HL-60/S4 treated with phorbol 12-myristate 13-acetate at 8.2 ng/mL for 4 days and 3 days (cell line): ENCODE results near the gene NPTXR.

Experiments
- in situ Hi-C: fragments of 300-500 bp; cut with MboI; formaldehyde crosslinking; loops from 2 replicates; pipeline ENCODE4 v1.15.0; 2022; ENCODE audit warnings: low sequenced_read_pairs

NPTXR gene

DNA sequence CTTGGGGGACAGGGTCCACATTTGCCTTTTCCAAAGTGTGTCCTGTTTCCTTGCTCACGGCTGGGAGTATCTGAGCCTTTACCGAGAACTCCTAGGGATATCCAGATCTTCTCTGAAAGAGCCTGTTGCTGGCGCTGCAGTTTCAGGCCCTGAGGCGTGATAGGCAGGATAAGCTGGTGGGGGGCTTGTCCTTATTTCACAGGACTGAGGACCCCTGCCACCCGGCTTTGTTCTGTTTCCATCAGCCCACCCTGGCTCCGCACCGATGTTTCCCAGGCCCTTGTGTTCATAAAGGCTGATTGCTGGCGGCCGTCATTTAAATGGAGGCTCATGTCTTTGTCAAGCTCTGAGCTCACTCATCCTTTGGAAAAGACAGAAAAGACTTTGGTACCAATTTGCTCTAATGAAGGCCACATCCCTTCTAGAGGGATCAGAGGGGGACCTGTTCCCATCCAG is 9.4 kb upstream of the NPTXR start:
- in situ Hi-C loops = no loop called here

DNA sequence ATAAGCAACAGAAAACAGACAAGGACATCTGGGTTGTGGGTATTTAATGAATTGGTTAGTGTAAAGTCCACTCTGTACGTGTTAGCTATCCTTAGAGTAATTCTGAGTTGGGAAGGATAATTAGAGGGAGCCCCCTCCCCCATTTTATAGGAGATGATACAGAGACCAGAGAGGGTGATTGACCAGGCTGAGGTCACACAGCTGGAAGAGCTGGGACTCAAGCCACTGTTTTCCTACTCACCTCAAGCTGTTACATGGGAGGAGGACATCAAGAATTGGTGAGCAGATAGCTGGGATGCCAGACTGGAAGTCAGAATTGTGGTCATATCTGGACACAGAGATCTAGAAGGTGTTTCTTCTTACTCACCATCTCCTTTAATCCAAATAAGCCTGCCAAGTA is 8.7 kb upstream of the NPTXR start:
- in situ Hi-C loops = no loop called here

DNA sequence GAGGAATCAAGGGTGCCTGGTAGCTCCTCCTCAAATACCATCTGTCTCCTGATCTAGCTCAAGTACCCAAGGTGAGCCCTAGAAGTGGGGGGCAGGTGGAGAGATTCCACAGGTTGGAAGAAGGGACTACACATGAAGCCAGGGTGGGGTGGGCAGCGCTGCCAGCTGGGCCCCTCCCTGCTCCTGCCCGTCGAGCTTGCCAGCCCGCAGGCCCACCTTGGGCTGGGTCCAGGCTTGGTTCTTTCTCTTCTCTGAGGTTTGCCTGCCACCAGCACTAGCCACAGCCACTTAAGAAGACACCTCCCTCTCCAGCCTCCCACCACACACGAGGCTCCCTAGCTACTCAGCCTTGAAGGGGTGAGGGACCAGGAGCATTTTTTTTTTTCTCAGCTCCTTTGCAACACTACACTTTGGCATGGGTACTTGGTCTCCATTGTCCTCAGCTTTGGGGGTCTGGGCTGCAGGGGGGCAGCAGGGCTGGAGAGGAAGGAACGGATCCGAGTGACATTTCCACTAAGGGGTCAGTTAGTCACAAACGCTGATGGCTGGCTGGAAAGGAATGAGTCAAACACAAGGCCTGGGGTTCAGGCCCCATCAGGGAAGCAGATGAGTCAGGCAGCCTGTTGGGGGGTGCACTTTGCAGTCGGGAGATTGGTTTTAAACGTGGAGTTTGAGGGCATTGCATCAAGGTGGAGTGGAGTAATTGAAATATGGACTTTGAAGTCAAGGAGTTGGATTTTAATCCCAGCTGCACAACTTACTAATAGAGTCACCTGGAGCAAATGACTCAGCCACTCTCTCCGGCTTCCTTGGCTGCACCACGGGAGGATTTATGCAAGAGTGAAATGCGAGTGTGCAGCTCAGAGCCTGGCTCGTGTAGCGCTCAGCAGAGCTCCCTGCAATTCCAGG is 7.4 kb upstream of the NPTXR start:
- in situ Hi-C loops = no loop called here

GRCh38 chr22:38850399-38850798 is 6.6 kb upstream of the NPTXR start:
- in situ Hi-C loops = no loop called here

GRCh38 chr22:38849811-38850210 is 6.0 kb upstream of the NPTXR start:
- in situ Hi-C loops = no loop called here

- in situ Hi-C loops = no loop called here
Observed at GRCh38 chr22:38846412-38846811, 2.6 kb upstream of the NPTXR start.

DNA sequence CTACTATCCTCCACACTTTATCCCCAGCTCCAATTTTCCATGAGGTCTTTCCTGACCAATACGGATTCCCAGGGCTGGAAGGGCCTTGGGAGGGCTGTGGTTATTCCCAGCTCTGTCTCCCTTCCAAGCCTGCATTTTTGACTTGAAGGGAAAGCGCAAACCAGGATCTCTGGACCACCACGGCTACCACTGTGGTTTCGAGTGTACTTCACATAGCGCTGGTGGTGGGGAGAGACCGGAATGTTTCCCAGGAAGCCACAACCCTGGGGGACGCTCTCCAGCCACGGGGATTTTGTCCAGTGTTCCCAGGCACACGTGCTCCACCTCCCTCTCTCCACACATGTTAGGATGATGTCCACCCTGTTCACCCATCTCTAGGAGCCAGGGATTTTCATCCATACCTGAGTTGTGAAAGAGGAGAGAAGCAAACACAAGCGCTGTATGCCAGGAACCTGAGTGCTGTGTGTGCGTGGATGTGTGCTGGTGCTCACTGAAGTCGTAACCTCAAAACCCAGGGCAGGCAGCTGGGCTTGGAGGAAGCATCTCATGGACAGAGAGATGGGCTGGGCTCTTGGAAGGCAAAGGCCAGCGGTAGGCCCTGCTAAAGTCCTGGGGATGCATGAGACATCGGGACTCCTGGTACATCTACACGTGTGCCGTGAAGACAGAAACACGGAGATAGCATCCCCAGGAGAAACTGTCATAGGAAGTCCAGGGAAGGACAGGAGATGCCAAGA is 1.3 kb upstream of the NPTXR start:
- in situ Hi-C loops = no loop called here

GRCh38 chr22:38844315-38845003 is 631 bp upstream of the NPTXR start:
- in situ Hi-C loops = no loop called here

DNA sequence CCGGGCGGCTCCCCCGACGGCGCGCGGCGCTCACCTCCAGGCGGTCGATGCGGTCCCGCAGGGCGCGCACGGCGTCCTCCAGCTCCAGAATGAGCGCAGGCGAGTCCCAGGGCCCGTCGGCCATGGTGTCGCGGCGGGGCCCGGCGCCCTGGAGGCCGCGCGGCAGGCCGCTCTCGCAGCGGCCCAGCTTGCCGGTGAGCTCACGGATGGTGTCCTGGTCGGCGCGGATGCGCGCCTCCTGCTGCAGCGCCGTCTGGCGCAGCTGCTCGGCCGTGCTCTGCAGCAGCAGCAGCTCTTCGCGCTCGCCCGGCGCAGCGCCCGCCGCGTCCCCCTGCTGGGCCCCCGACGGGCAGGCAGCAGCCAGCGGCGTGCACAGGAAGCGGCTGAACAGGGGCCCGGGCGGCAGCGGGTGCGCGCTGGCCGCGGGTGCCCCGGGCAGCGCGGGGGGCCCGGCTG is 599 bp downstream of the NPTXR start:
- in situ Hi-C loops = no loop called here

GRCh38 chr22:38842512-38843200 is 1.2 kb downstream of the NPTXR start:
- in situ Hi-C loops = no loop called here

- in situ Hi-C loops = no loop called here
Observed at GRCh38 chr22:38841635-38842034, 2.2 kb downstream of the NPTXR start.

DNA sequence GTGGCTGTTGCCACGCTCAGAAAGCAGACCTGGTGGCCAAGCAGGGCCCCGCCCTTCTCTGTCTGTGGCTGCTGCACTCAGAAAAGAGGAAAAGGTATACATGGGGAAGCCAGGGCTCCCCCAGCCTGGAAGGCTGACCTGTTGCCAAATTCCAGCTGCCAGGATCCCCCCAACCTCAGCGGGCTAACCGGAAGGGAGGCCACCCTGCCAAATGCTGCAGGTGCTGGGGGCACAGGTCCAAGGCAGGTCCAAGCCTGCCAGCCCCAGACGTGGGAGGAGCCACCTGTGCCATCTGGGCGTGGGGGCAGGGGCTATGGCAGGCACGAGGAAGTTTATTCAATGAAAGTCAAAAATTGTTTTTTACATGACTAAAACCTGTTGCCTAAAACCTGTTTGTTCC is 2.6 kb downstream of the NPTXR start:
- in situ Hi-C loops = no loop called here

DNA sequence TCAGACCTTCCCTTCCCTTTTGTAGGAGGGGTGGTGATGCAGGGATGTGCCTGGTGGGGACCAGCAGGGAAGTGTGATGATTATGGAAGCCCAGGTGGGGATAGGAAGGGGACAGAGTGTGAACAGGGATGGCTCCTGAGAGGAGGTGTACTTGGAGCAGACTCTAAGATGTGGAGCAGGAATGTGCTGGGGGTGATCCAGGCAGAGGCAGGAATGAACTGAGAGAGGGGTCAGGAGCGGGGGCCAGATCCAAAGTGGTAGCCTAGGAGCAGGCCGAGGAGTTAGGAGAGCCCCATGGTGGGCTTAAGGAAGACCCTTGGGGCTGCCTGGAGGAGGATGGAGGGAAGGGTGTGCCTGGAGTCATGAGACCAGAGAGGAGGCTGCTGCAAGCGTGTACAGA is 3.7 kb downstream of the NPTXR start:
- in situ Hi-C loops = no loop called here

DNA sequence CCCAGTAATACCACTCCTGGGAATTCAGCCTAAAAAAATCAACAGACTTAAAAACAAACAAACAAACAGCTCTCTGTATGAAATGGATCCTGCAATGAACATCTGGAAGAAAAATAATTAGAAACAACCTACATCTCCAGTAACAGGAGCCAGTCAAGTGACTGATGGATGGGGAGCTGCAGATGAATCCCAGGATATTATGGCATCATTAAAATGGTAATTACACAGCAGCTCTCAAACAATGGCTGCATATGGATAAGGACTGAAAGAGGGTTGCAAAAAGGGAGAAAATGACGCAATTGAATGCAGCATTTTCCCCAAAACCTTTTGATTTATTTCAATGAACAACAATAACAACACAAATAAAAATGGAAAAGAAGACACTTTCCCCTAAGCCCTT is 4.1 kb downstream of the NPTXR start:
- in situ Hi-C loops = no loop called here

DNA sequence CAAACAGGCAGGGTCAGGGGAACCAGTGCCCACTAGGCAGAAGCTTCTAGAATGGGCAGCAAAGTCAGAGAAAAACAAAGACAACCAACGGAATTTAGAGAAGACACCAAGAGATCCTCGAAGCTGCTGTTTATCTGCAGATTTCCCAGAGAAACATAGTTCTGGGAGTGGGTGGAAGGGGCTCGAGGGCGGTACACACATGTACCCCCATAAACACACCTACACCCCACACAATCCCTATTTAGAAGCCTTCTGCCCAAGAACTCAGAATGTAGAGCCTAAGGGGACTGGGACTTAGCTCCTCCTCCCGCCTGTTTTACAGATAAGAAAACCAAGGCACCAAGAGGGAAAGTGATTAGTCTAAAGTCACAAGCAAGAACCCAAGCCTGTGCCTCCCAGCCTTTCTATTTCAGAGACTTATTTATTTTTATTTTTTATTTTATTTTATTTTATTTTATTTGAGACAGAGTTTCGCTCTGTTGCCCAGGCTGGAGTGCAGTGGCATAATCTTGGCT is 6.4 kb downstream of the NPTXR start:
- in situ Hi-C loops = no loop called here

GRCh38 chr22:38835888-38836301 is 7.9 kb downstream of the NPTXR start:
- in situ Hi-C loops = no loop called here

DNA sequence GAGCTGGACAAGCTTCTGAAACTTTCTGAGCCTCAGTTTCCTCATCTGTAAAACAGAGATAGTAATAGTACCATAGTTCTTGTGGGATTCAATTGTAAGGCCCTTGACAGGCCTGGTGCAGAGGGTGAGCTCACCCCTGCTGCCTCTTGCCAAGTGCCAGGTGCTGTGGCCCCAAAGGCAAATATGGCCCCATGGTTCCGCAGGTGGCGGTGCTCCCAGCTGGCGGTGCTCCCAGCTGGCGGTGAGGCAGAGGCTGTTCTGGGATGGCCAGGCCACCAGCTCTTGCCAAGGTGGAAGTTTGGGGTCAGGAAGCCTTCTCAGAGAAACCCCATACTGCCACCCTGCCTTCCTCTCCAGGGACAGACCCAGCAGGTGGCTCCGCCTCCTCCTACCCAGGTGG is 8.8 kb downstream of the NPTXR start:
- in situ Hi-C loops = no loop called here

DNA sequence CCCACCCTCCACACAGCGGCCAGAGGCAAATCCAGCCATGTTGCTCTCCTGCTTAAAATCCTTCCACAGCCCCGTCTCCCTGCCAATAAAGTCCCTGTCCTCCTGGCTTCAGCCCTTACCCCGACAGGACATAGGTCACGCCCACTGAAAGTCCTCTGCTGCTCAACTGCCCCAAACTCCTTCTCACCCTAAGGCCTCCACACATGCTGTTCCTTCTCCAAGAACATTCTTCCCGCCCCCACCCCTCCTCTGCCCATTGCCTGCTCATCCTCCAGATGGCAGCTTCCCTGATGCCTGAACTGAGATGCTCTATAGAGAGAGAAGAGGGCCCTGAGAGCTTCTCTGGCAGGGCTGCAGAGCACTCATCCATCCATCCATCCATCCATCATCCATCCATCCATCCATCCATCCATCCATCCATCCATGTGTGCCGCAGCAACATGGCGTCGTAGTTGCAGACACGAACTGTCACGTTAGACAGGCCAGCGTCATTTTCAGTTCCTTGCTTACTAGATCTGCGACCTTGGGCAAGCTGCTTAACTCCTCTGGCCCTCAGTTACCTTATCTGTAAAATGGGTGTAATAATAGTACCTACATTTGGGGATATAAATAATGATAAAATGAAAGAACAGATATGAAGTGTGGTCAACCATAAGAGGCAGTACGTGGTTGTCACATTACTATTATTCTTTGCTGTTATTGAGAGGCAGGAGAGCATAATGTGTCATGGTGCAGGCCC is 9.4 kb downstream of the NPTXR start:
- in situ Hi-C loops = no loop called here

- in situ Hi-C loops = no loop called here
Observed at GRCh38 chr22:38833061-38833460, 10.8 kb downstream of the NPTXR start.
